Activated CD4-positive, alpha-beta T cell treated with anti-CD3 and anti-CD28 coated beads, Interleukin-10, Interleukin-2, amounts not matched to agents 100 ng/mL and 50 ng/mL, durations not matched to agents 16 hours and 8 hours (primary cell): ENCODE data around the gene PET100.

ENCODE experiments used
- DNase-seq: peaks from one replicate; pipeline ENCODE4 v3.0.0-alpha.2; 2020

PET100 gene

GRCh38 chr19:7654401-7654800, 24.8 kb downstream of the PET100 start:
- no peak for DNase-seq

- DNase-seq = no peak
Observed at GRCh38 chr19:7655581-7655980, 26.0 kb downstream of the PET100 start.

- DNase-seq = no peak
Observed at GRCh38 chr19:7657131-7657751, 27.6 kb downstream of the PET100 start.

GRCh38 chr19:7658219-7658686, 28.7 kb downstream of the PET100 start:
- DNase-seq = peak; percentile 72

- no peak for DNase-seq
Observed at GRCh38 chr19:7661744-7662538, 32.3 kb downstream of the PET100 start.

- no peak for DNase-seq
Observed at GRCh38 chr19:7662657-7663056, 33.1 kb downstream of the PET100 start.

GRCh38 chr19:7663706-7664105, 34.1 kb downstream of the PET100 start:
- DNase-seq = no peak

GRCh38 chr19:7665076-7665475, 35.5 kb downstream of the PET100 start:
- DNase-seq = no peak

GRCh38 chr19:7668842-7669241, 39.2 kb downstream of the PET100 start, which contains the start of gene RETN:
TSS of gene RETN (plus strand) at chr19:7669049. CDS start at chr19:7669327, 278 bp downstream.
- no peak for DNase-seq

- DNase-seq = no peak
Observed at GRCh38 chr19:7669641-7670040, 40.0 kb downstream of the PET100 start.

- DNase-seq = peak; percentile 12
Observed at GRCh38 chr19:7670150-7670783, 40.7 kb downstream of the PET100 start.

GRCh38 chr19:7670790-7671189, 41.2 kb downstream of the PET100 start:
- DNase-seq = no peak

GRCh38 chr19:7672522-7672921, 42.9 kb downstream of the PET100 start:
- no peak for DNase-seq

GRCh38 chr19:7674010-7675005, 44.7 kb downstream of the PET100 start:
- peak; percentile 47 for DNase-seq

GRCh38 chr19:7676376-7676775, 46.8 kb downstream of the PET100 start:
- no peak for DNase-seq

GRCh38 chr19:7676854-7677253, 47.3 kb downstream of the PET100 start, which contains the start of gene MCEMP1:
TSS of gene MCEMP1 (plus strand) at chr19:7677090. CDS start at chr19:7677121, 31 bp downstream.
- DNase-seq = no peak

- DNase-seq = no peak
Observed at GRCh38 chr19:7677669-7678311, 48.2 kb downstream of the PET100 start.

GRCh38 chr19:7678971-7679751, 49.6 kb downstream of the PET100 start:
- peak; percentile 76 for DNase-seq

GRCh38 chr19:7679771-7680605, 50.4 kb downstream of the PET100 start:
- no peak for DNase-seq
